Measurements from ENCODE around the gene MAPK12. TPM values are rescaled to one million over a fixed set of nuclear protein-coding genes. Genes with fewer than 3 reads are reported as not detected.

MAPK12 gene
- total and polyA plus RNA-seq, 2 of the 8 experiments (the other 6 are each of a cell fraction or from before 2014, with no cell fraction given), result 17.3 to 20.3 TPM

- TF ChIP-seq SAP30 (IDR thresholded peaks at IDR 0.05; ENCODE audit: insufficient read depth, insufficient replicate concordance, low read length) (no peak), USF2 (IDR thresholded peaks at IDR 0.05; ENCODE audit: low read length) (no peak), KDM1A (IDR thresholded peaks at IDR 0.05; ENCODE audit: borderline replicate concordance, low read length) (no peak), ATF3 (IDR thresholded peaks at IDR 0.05; ENCODE audit: insufficient read depth, low read depth, low read length) (no peak), TAF7 (optimal IDR thresholded peaks at IDR 0.05; ENCODE audit: borderline replicate concordance, low read depth, low read length) (no peak)
Measured at GRCh38 chr22:50286701-50287318, 25.3 kb upstream of the MAPK12 start (continued).

All from H1 (cell line).